Measurements from ENCODE around the gene STARD13.

Gene STARD13

GRCh38 chr13:33285420-33286124 is at the start of gene STARD13:
STARD13 (minus strand) TSS chr13:33285755; CDS start chr13:33285638, 117 bp downstream.
- in situ Hi-C loops (cut with MboI; ENCODE audit: low sequenced_read_pairs, unreplicated experiment) = no loop called here
- DNase-seq (ENCODE audit: low spot score) = peak; percentile 29
- peak; percentile 15 for TF ChIP-seq CTCF (IDR thresholded peaks at IDR 0.05; ENCODE audit: borderline replicate concordance, control extremely low read depth, extremely low read depth, insufficient read depth, missing control alignments)

GRCh38 chr13:33334831-33335230 is 49.3 kb upstream of the STARD13 start:
- TF ChIP-seq CTCF (IDR thresholded peaks at IDR 0.05; ENCODE audit: borderline replicate concordance, control extremely low read depth, extremely low read depth, insufficient read depth, missing control alignments) = no peak
- in situ Hi-C loops (cut with MboI; ENCODE audit: low sequenced_read_pairs, unreplicated experiment) = no loop called here
- DNase-seq (ENCODE audit: low spot score) = no peak

- in situ Hi-C loops (cut with MboI; ENCODE audit: low sequenced_read_pairs, unreplicated experiment) = no loop called here
- TF ChIP-seq CTCF (IDR thresholded peaks at IDR 0.05; ENCODE audit: borderline replicate concordance, control extremely low read depth, extremely low read depth, insufficient read depth, missing control alignments) = no peak
These were observed 46.4 kb upstream of the STARD13 start for GRCh38 chr13:33331962-33332361.

GRCh38 chr13:33330483-33330882 is 44.9 kb upstream of the STARD13 start:
- in situ Hi-C loops (cut with MboI; ENCODE audit: low sequenced_read_pairs, unreplicated experiment) = no loop called here
- no peak for TF ChIP-seq CTCF (IDR thresholded peaks at IDR 0.05; ENCODE audit: borderline replicate concordance, control extremely low read depth, extremely low read depth, insufficient read depth, missing control alignments)
- no peak for DNase-seq (ENCODE audit: low spot score)

More at GRCh38 chr13:33331962-33332361, 46.4 kb upstream of the STARD13 start:
- DNase-seq (ENCODE audit: low spot score) = no peak

- in situ Hi-C loops (cut with MboI; ENCODE audit: low sequenced_read_pairs, unreplicated experiment) = no loop called here
- no peak for TF ChIP-seq CTCF (IDR thresholded peaks at IDR 0.05; ENCODE audit: borderline replicate concordance, control extremely low read depth, extremely low read depth, insufficient read depth, missing control alignments)
- no peak for DNase-seq (ENCODE audit: low spot score)
These were observed 43.1 kb upstream of the STARD13 start for GRCh38 chr13:33328701-33329100.

- no peak for DNase-seq (ENCODE audit: low spot score)
- in situ Hi-C loops (cut with MboI; ENCODE audit: low sequenced_read_pairs, unreplicated experiment) = no loop called here
- TF ChIP-seq CTCF (IDR thresholded peaks at IDR 0.05; ENCODE audit: borderline replicate concordance, control extremely low read depth, extremely low read depth, insufficient read depth, missing control alignments) = no peak
These were observed 41.2 kb upstream of the STARD13 start for GRCh38 chr13:33326723-33327122.

Measured in GM13976 (cell line).